Sigmoid colon (tissue), 7 donors: ENCODE data around the gene BGN. TPM values are rescaled to one million over a fixed set of nuclear protein-coding genes. Genes with fewer than 3 reads are reported as not detected.
A peak's percentile ranks its signal among the peaks of the same experiment; 100 is the strongest.

Experiments used
- DNase-seq: peaks from one replicate; pipeline ENCODE4 v3.0.0-alpha.2; 2019
- H3K27ac ChIP-seq, 4 donors: fragments of 200-600 bp; sonication (generic); one replicate each; pipeline ENCODE4 v1.5.1; 2016 to 2019; ENCODE audit warnings: mild to moderate bottlenecking in 1 of 4
- H3K27me3 ChIP-seq, 3 donors: fragments of 200-600 bp; sonication (generic); one replicate each; pipeline ENCODE4 v1.5.1; 2019; ENCODE audit warnings: mild to moderate bottlenecking in 1 of 3
- H3K36me3 ChIP-seq, 4 donors: fragments of 200-600 bp; sonication (generic); one replicate each; pipeline ENCODE4 v1.5.1; 2016 to 2019
- H3K4me1 ChIP-seq, 4 donors: fragments of 200-600 bp; sonication (generic); one replicate each; pipeline ENCODE4 v1.5.1; 2017 to 2019
- H3K4me3 ChIP-seq, 4 donors: fragments of 200-600 bp; sonication (generic); one replicate each; pipeline ENCODE4 v1.5.1; 2017 to 2019; ENCODE audit warnings: mild to moderate bottlenecking in 2 of 4, moderate library complexity in 1 of 4
- H3K9me3 ChIP-seq, 4 donors: fragments of 200-600 bp in 3 of 4; sonication (generic) in 3 of 4; one replicate each; pipeline versions ENCODE4 v1.5.1 to v1.6.1; 2013 to 2019
- CTCF ChIP-seq, 4 experiments: fragments of 450-650 bp in 3 of 4; fragments of 200-600 bp in 1 of 4; IDR thresholded peaks; one replicate each; pipeline ENCODE4 v1.5.1; 2016 to 2019; ENCODE audit warnings: antibody characterized with exemption in 4 of 4, mild to moderate bottlenecking in 3 of 4, moderate library complexity in 2 of 4
- EP300 ChIP-seq, 4 donors: sonication (generic); formaldehyde crosslinking; IDR thresholded peaks; one replicate each; pipeline ENCODE4 v1.6.1; 2017; ENCODE audit warnings: antibody characterized with exemption in 4 of 4
- POLR2A ChIP-seq, 2 donors: fragments of 450-650 bp; IDR thresholded peaks; one replicate each; pipeline ENCODE4 v1.6.1; 2016; ENCODE audit warnings: antibody characterized with exemption in 2 of 2, mild to moderate bottlenecking in 2 of 2, moderate library complexity in 2 of 2
- POLR2AphosphoS5 ChIP-seq, 4 donors: sonication (generic); formaldehyde crosslinking; IDR thresholded peaks; one replicate each; pipeline ENCODE4 v1.6.1; 2017; ENCODE audit warnings: antibody characterized with exemption in 4 of 4
- WGBS, 2 donors: extraction: QIAGEN DNeasy Blood & Tissue Kit; methylation state at CpG; one replicate each; pipeline ENCODE4 v1.1.7; 2013; 5-methylcytosine and 5-hydroxymethylcytosine counted together
- intact Hi-C: fragments of 100-400 bp; cut with DNase I; formaldehyde crosslinking; loops from one replicate; pipeline ENCODE4 v1.15.1; 2023
- polyA plus RNA-seq, 3 donors: library from polyadenylated mRNA; stranded (reverse); fragments of 200-250 nt; gene quantifications; one replicate each; pipeline ENCODE4 v1.2.3, GENCODE V29; 2013
- total RNA-seq, 4 donors: library from RNA; depleted of rRNA; stranded (reverse); fragments of >200 nt; gene quantifications; one replicate each; pipeline ENCODE4 v1.1.0, GENCODE V29; 2016
- donor health status: healthy with polysubstance abuse.
- donor health status: Bipolar disorder and iron deficiency.
- donor health status: healthy.

BGN gene
- total and polyA plus RNA-seq, 7 donors, result 1.8 to 181 (median 9.0) TPM

- no peaks in the 10 kb centered on the region for H3K9me3 ChIP-seq
- no peaks in the 10 kb centered on the region for H3K4me1 ChIP-seq
- no peak overlapping the region for H3K4me3 ChIP-seq
- no peak for TF ChIP-seq POLR2A (IDR thresholded peaks at IDR 0.05)
- no peak for TF ChIP-seq POLR2AphosphoS5 (IDR thresholded peaks at IDR 0.05)
- TF ChIP-seq EP300 (IDR thresholded peaks at IDR 0.05), result no peak
- no peak for TF ChIP-seq CTCF (IDR thresholded peaks at IDR 0.05)
- WGBS, 2 donors, result 83 to 89% methylated on average over 10 of the region's 10 CpGs
- no peaks in the 10 kb centered on the region for H3K36me3 ChIP-seq
- DNase-seq, result no peak
- intact Hi-C loops, result no loop called here
- no peak overlapping the region for H3K27ac ChIP-seq
- H3K27me3 ChIP-seq, result no peaks in the 10 kb centered on the region
Measured at GRCh38 chrX:153486171-153486570, 8.6 kb upstream of the BGN start.

- intact Hi-C loops, result no loop called here
- no peak overlapping the region for H3K4me3 ChIP-seq
- DNase-seq, result no peak
- no peaks in the 10 kb centered on the region for H3K9me3 ChIP-seq
- no peaks in the 10 kb centered on the region for H3K36me3 ChIP-seq
- no peak overlapping the region for H3K27ac ChIP-seq
- no peak for TF ChIP-seq EP300 (IDR thresholded peaks at IDR 0.05)
- TF ChIP-seq POLR2A (IDR thresholded peaks at IDR 0.05), result no peak
- no peak for TF ChIP-seq POLR2AphosphoS5 (IDR thresholded peaks at IDR 0.05)
- no peak for TF ChIP-seq CTCF (IDR thresholded peaks at IDR 0.05)
- WGBS, 2 donors, result 56 to 68% methylated on average over 11 of the region's 11 CpGs
- H3K4me1 ChIP-seq, result no peaks in the 10 kb centered on the region
- H3K27me3 ChIP-seq, result no peaks in the 10 kb centered on the region
Measured at GRCh38 chrX:153487590-153488071, 7.1 kb upstream of the BGN start.

- no peak overlapping the region for H3K4me3 ChIP-seq
- H3K9me3 ChIP-seq, result no peaks in the 10 kb centered on the region
- intact Hi-C loops, result no loop called here
- 23 to 55% methylated on average over 27 of the region's 27 CpGs for WGBS, 2 donors
- no peaks in the 10 kb centered on the region for H3K27me3 ChIP-seq
- DNase-seq, result no peak
- H3K4me1 ChIP-seq, result no peaks in the 10 kb centered on the region
- H3K36me3 ChIP-seq, result no peaks in the 10 kb centered on the region
- H3K27ac ChIP-seq, result peak overlapping the region in 1 of 4 donors; percentile 21
- TF ChIP-seq POLR2A (IDR thresholded peaks at IDR 0.05), result no peak
Measured at GRCh38 chrX:153488231-153488914, 6.4 kb upstream of the BGN start.

GRCh38 chrX:153490217-153490930, 4.4 kb upstream of the BGN start:
- WGBS, 2 donors, result 88 to 95% methylated on average over 20 of the region's 20 CpGs
- no peak for TF ChIP-seq EP300 (IDR thresholded peaks at IDR 0.05)
- TF ChIP-seq CTCF (IDR thresholded peaks at IDR 0.05), result no peak
- no peak for TF ChIP-seq POLR2AphosphoS5 (IDR thresholded peaks at IDR 0.05)
- no peak for TF ChIP-seq POLR2A (IDR thresholded peaks at IDR 0.05)
- Histone ChIP-seq H3K36me3 (no peaks in the 10 kb centered on the region), H3K27me3 (no peaks in the 10 kb centered on the region), H3K4me1 (no peaks in the 10 kb centered on the region), H3K9me3 (no peaks in the 10 kb centered on the region), H3K4me3 (no peak overlapping the region), H3K27ac (no peak overlapping the region)
- no peak for DNase-seq
- intact Hi-C loops, result no loop called here

GRCh38 chrX:153491351-153491914, 3.3 kb upstream of the BGN start:
- Histone ChIP-seq H3K4me1 (no peaks in the 10 kb centered on the region), H3K36me3 (no peaks in the 10 kb centered on the region), H3K9me3 (no peaks in the 10 kb centered on the region), H3K4me3 (no peak overlapping the region), H3K27ac (peak overlapping the region in 1 of 4 donors; percentile 7), H3K27me3 (peaks cover 0 to 7% (median 0%) of the 10 kb centered on the region in 3 donors)
- TF ChIP-seq EP300 (IDR thresholded peaks at IDR 0.05), result no peak
- no peak for TF ChIP-seq CTCF (IDR thresholded peaks at IDR 0.05)
- TF ChIP-seq POLR2A (IDR thresholded peaks at IDR 0.05), result no peak
- TF ChIP-seq POLR2AphosphoS5 (IDR thresholded peaks at IDR 0.05), result no peak
- DNase-seq, result no peak
- 52 to 73% methylated on average over 10 of the region's 10 CpGs for WGBS, 2 donors
- intact Hi-C loops, result no loop called here
